Heart left ventricle (tissue), 16 donors: ENCODE measurements around the gene KRTAP10-5. TPM values are rescaled to one million over a fixed set of nuclear protein-coding genes. Genes with fewer than 3 reads are reported as not detected.

Experiments
- ATAC-seq, 4 donors: fragments of 200-7000 bp; cut with Tn5 transposase; one replicate each; pipeline ENCODE4 v1.9.1; 2020 to 2022; ENCODE audit warnings: moderate library complexity in 4 of 4, mild to moderate bottlenecking in 3 of 4, moderate number of reproducible peaks in 1 of 4
- DNase-seq, 5 donors: peaks; one replicate each; pipeline ENCODE4 v3.0.0-alpha.2; 2020
- H3K27ac ChIP-seq, 12 donors: fragments of 200-600 bp; sonication (generic) in 4 of 12; one replicate each; pipeline versions ENCODE4 v1.5.0 to v1.8.0; 2016 to 2022; ENCODE audit warnings: mild to moderate bottlenecking in 2 of 12
- H3K27me3 ChIP-seq, 9 donors: fragments of 200-600 bp; sonication (generic) in 2 of 9; one replicate each; pipeline versions ENCODE4 v1.5.1 to v1.8.0; 2016 to 2022; ENCODE audit warnings: mild to moderate bottlenecking in 3 of 9
- H3K36me3 ChIP-seq, 9 donors: fragments of 200-600 bp; sonication (generic) in 2 of 9; one replicate each; pipeline versions ENCODE4 v1.5.0 to v1.8.0; 2018 to 2022; ENCODE audit warnings: mild to moderate bottlenecking in 2 of 9
- H3K4me1 ChIP-seq, 12 donors: fragments of 200-600 bp; sonication (generic) in 4 of 12; one replicate each; pipeline versions ENCODE4 v1.5.0 to v1.8.0; 2016 to 2022; ENCODE audit warnings: mild to moderate bottlenecking in 3 of 12
- H3K4me3 ChIP-seq, 12 donors: fragments of 200-600 bp; sonication (generic) in 4 of 12; one replicate each; pipeline versions ENCODE4 v1.5.0 to v1.8.0; 2017 to 2022; ENCODE audit warnings: mild to moderate bottlenecking in 9 of 12, moderate library complexity in 4 of 12
- H3K9me3 ChIP-seq, 12 donors: fragments of 200-600 bp; sonication (generic) in 4 of 12; one replicate each; pipeline versions ENCODE4 v1.5.0 to v1.8.0; 2016 to 2022; ENCODE audit warnings: mild to moderate bottlenecking in 1 of 12
- POLR2A ChIP-seq, 2 donors: fragments of 450-650 bp; IDR thresholded peaks; one replicate each; pipeline ENCODE4 v1.6.1; 2017; ENCODE audit warnings: antibody characterized with exemption in 2 of 2, mild to moderate bottlenecking in 2 of 2, moderate library complexity in 2 of 2
- WGBS, 4 donors: extraction: QIAGEN DNeasy Blood & Tissue Kit in 2 of 4; methylation state at CpG; one replicate each; pipeline versions ENCODE4 v1.1.5 to v1.1.7; 2013 to 2018; 5-methylcytosine and 5-hydroxymethylcytosine counted together
- intact Hi-C, 10 donors: fragments of 100-400 bp; cut with DNase I; formaldehyde crosslinking; loops; one replicate each; pipeline versions ENCODE4 v1.11.1 to v1.14.2; 2022
- polyA plus RNA-seq, 2 donors: library from polyadenylated mRNA; stranded (reverse); fragments of 200-250 nt; gene quantifications; one replicate each; pipeline ENCODE4 v1.2.3, GENCODE V29; 2013
- total RNA-seq, 9 donors: library from RNA; depleted of rRNA in 2 of 9; stranded (reverse); fragments of >200 nt in 2 of 9; fragmentation: NEBNext Ultra II Directional in 3 of 9; extraction: Animal tissue kit (Norgen Biotek cat#: 25700) in 3 of 9; gene quantifications; one replicate each; pipeline versions ENCODE4 v1.1.0 to v1.2.4, GENCODE V29; 2016 to 2023
- TF ChIP-seq, protein P1 (sequence below), 12 donors: fragments of 200-600 bp; sonication (generic) in 4 of 12; IDR thresholded peaks; one replicate each; pipeline versions ENCODE4 v1.5.0 to v1.8.0; 2018 to 2022; ENCODE audit warnings: antibody characterized with exemption in 12 of 12, mild to moderate bottlenecking in 5 of 12
- donor health status: ischemic (EF 13 %, LVEDD 7.1; RV severe dilation, severe dysfunction).
- donor health status: healthy with polysubstance abuse.
- donor health status: DM: no; HTN: yes; CAD: no.
- donor health status: DM: no; HTN: no; CAD: no.
- donor health status: ischemic (EF 25% LVEDD 6.9; RV normal size, moderate dysfunction).
- donor health status: ischemic (EF 25% LVEDD 5.7; RV mildly dilated, moderate dysfunction).
- donor health status: healthy.
- donor health status: DM: yes; HTN: yes; CAD: no.
- donor health status: ischemic (EF 35%, LVEDD 5.7; RV mildly dilated, moderate dysfunction).
- donor health status: nonischemic (EF 11% LVEDD 7.7; RV severe dilation, severe dysfunction).
- donor health status: DM: yes; HTN: yes; CAD: no.
- donor health status: PGD.
- donor health status: ischemic (EF 29% LVEDD 5.4; RV normal size, mild dysfunction).
- donor health status: nonischemic (EF 23%, LVEDD 6.1; RV moderate dilation, normal function).

The KRTAP10-5 gene
- total and polyA plus RNA-seq, 11 donors = not detected

DNA sequence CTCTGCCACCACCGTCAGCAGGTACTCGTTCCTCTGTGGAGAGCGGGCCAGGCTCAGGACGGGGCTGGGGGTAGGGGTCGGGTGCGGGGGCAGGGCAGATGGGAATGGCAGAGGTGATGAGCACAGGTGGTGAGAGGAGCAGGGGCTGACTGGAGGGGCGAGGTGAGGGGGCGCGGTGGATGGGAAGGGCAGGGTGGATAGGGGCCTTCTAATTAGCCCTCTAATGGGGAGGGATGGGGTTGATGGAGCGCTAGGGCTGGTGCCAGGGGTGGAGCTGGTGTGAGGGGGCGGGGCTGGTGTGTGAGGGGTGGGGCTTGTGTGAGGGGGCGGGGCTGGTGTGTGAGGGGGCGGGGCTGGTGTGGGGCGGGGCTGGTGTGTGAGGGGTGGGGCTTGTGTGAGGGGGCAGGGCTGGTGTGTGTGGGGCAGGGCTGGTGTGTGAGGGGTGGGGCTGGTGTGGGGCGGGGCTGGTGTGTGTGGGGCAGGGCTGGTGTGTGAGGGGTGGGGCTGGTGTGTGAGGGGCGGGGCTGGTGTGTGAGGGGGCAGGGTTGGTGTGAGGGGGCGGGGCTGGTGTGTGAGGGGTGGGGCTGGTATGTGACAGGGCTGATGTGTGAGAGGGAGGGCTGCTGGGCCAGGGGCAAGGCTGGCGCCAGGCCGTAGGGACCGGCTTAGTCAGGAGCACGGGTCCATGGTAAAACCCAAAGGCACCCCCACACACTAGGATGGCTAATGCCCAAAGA, 46.3 kb downstream of the KRTAP10-5 start:
- intact Hi-C loops = no loop called here
- DNase-seq (peak in 1 of 5 donors; percentile 22), ATAC-seq (no peak)
- 89 to 91% (median 90%) methylated on average over 15 to 21 of the region's 21 CpGs for WGBS, 4 donors
- Histone ChIP-seq H3K27me3 (peaks cover 0 to 13% (median 0%) of the 10 kb centered on the region in 9 donors), H3K27ac (no peak overlapping the region), H3K4me1 (no peaks in the 10 kb centered on the region), H3K9me3 (no peaks in the 10 kb centered on the region), H3K4me3 (no peak overlapping the region), H3K36me3 (no peaks in the 10 kb centered on the region)
- TF ChIP-seq POLR2A (IDR thresholded peaks at IDR 0.05) = no peak
- TF ChIP-seq, protein P1, sequence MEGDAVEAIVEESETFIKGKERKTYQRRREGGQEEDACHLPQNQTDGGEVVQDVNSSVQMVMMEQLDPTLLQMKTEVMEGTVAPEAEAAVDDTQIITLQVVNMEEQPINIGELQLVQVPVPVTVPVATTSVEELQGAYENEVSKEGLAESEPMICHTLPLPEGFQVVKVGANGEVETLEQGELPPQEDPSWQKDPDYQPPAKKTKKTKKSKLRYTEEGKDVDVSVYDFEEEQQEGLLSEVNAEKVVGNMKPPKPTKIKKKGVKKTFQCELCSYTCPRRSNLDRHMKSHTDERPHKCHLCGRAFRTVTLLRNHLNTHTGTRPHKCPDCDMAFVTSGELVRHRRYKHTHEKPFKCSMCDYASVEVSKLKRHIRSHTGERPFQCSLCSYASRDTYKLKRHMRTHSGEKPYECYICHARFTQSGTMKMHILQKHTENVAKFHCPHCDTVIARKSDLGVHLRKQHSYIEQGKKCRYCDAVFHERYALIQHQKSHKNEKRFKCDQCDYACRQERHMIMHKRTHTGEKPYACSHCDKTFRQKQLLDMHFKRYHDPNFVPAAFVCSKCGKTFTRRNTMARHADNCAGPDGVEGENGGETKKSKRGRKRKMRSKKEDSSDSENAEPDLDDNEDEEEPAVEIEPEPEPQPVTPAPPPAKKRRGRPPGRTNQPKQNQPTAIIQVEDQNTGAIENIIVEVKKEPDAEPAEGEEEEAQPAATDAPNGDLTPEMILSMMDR (IDR thresholded peaks at IDR 0.05) = no peak

DNA sequence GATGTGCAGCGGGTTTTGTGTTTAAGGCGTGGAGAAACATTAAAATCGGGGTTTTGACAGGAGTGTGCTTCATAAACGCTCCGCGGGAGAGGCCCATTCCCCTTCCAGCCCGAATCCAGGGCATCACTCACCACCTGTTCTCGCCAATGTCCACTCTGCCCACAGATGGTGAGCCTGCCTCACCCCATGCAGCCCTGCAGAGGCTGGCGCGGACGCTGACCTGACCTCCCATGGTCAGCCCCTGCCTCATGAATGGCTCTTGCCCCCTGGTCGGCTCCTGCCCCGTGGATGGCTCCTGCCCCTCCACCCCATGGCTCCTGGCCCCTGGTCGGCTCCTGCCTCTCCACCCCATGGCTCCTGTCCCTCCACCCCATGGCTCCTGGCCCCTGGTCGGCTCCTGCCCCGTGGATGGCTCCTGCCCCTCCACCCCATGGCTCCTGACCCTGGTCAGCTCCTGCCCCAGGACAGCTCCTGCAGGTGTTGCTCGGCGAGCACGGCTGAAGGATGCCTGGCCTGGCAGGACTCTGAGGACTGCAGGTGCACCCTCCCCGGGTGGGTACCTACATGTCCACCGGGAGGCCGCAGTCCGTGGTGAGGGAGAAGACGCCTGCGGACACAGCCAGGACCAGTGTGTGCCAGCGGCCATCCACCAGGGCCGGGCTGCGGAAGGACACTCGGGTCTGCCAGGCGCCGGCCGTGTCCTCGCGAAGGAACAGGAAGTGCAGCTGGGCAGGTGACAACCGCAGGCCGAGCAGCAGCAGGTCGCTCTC, 47.1 kb downstream of the KRTAP10-5 start:
- peak in 2 of 5 donors; percentile 13 to 23 for DNase-seq
- H3K4me3 ChIP-seq = no peak overlapping the region
- WGBS, 4 donors = 87 to 91% (median 90%) methylated on average over 32 to 37 of the region's 37 CpGs
- no peak for ATAC-seq
- intact Hi-C loops = no loop called here
- H3K36me3 ChIP-seq = no peaks in the 10 kb centered on the region
- peaks cover 0 to 13% (median 0%) of the 10 kb centered on the region in 9 donors for H3K27me3 ChIP-seq
- H3K9me3 ChIP-seq = no peaks in the 10 kb centered on the region
- no peak overlapping the region for H3K27ac ChIP-seq
- no peaks in the 10 kb centered on the region for H3K4me1 ChIP-seq
- TF ChIP-seq POLR2A (IDR thresholded peaks at IDR 0.05) = no peak
- TF ChIP-seq, protein P1 (IDR thresholded peaks at IDR 0.05) = no peak

DNA sequence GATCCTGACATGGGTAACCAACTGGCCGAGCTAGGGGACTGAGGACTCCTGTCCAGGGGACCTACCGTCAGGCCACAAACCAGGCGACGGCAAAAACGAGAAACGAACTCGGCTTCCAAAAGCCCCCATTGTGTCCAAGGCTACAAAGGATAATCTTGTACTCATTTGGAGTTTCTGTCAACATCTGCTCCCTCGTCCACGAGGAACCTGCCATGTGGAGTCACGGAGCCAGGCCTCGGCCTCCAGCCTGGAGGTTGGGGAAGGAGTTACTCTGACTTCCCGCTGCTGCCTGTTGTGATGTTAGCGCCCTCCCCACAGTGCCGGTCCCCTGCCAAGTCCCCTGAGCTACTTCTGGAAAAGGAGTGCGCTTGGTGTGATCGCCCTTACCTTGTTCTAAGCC, 47.7 kb downstream of the KRTAP10-5 start:
- no peak for ATAC-seq
- WGBS, 4 donors = 84 to 90% (median 87%) methylated on average over 16 of the region's 16 CpGs
- Histone ChIP-seq H3K4me1 (no peaks in the 10 kb centered on the region), H3K36me3 (no peaks in the 10 kb centered on the region), H3K27me3 (peaks cover 0 to 13% (median 0%) of the 10 kb centered on the region in 9 donors), H3K4me3 (no peak overlapping the region), H3K9me3 (no peaks in the 10 kb centered on the region), H3K27ac (no peak overlapping the region)
- intact Hi-C loops = no loop called here
- peak in 1 of 5 donors; percentile 25 for DNase-seq
- no peak for TF ChIP-seq POLR2A (IDR thresholded peaks at IDR 0.05)
- TF ChIP-seq, protein P1 (IDR thresholded peaks at IDR 0.05) = no peak
